Transverse colon (tissue), 3 donors: ENCODE data around the gene MAP6D1.

Source experiments
- CTCF ChIP-seq, 5 experiments: fragments of 200-600 bp in 3 of 5; fragments of 450-650 bp in 2 of 5; sonication (generic) in 3 of 5; IDR thresholded peaks; 1 replicate in 2 of 5; 2 replicates in 3 of 5; pipeline ENCODE4 v1.5.1; 2016 to 2017; ENCODE audit warnings: antibody characterized with exemption in 5 of 5, inconsistent platforms in 3 of 5, mild to moderate bottlenecking in 2 of 5, moderate library complexity in 1 of 5
- EP300 ChIP-seq: sonication (generic); formaldehyde crosslinking; IDR thresholded peaks from one replicate; pipeline ENCODE4 v1.6.1; 2017; ENCODE audit warnings: antibody characterized with exemption, low read depth

GRCh38 chr3:183816681-183817510, 8.5 kb downstream of the MAP6D1 start:
- no peak for TF ChIP-seq EP300
- TF ChIP-seq CTCF (IDR thresholded peaks at IDR 0.05), result no peak
